HG03159 (cell line): ENCODE measurements around the gene FAM81A.

Source experiments
- ATAC-seq: cut with Tn5 transposase; IDR thresholded peaks from one replicate; pipeline ENCODE4 v1.9.1; 2021; ENCODE audit warnings: mild to moderate bottlenecking, moderate library complexity; ENCODE audit not compliant: unreplicated experiment

FAM81A gene

GRCh38 chr15:59569477-59569876 lies 131.5 kb downstream of the FAM81A start:
- no peak for ATAC-seq

GRCh38 chr15:59570315-59570714 lies 132.3 kb downstream of the FAM81A start:
- ATAC-seq, result no peak

GRCh38 chr15:59571606-59572005 lies 133.6 kb downstream of the FAM81A start:
- ATAC-seq, result no peak
